Stimulated activated naive CD8-positive, alpha-beta T cell treated with anti-CD3 and anti-CD28 coated beads, Interleukin-15, amount 100 ng/mL, for 72 hours (primary cell): ENCODE results near the gene RAB27A.
A peak's percentile ranks its signal among the peaks of the same experiment; 100 is the strongest.

Experiments used
- ATAC-seq: fragments of 150-1000 bp; cut with Tn5 transposase; 2 replicates; pipeline ENCODE4 v1.10.0; 2021; ENCODE audit warnings: mild to moderate bottlenecking, moderate library complexity
- DNase-seq, 2 donors: peaks; one replicate each; pipeline ENCODE4 v3.0.0; 2021 to 2022
- H3K27ac Mint-ChIP-seq, 2 donors: one replicate each; pipeline ENCODE4 v1.8.0; 2022; ENCODE audit warnings: mild to moderate bottlenecking in 2 of 2, mixed read lengths in 2 of 2, moderate library complexity in 2 of 2
- H3K27me3 Mint-ChIP-seq: one replicate; pipeline ENCODE4 v1.8.0; 2022; ENCODE audit warnings: mixed read lengths
- H3K4me1 Mint-ChIP-seq: one replicate; pipeline ENCODE4 v1.8.0; 2022; ENCODE audit warnings: mild to moderate bottlenecking, mixed read lengths
- H3K4me3 Mint-ChIP-seq, 2 donors: one replicate each; pipeline ENCODE4 v1.8.0; 2022; ENCODE audit warnings: mild to moderate bottlenecking in 2 of 2, mixed read lengths in 2 of 2, moderate library complexity in 1 of 2
- H3K9me3 Mint-ChIP-seq, 2 donors: one replicate each; pipeline ENCODE4 v1.8.0; 2022; ENCODE audit warnings: mixed read lengths in 2 of 2

Gene RAB27A

GRCh38 chr15:55230953-55231352 is 58.7 kb downstream of the RAB27A start:
- Mint-ChIP-seq H3K4me3 (no peak overlapping the region), H3K9me3 (no peaks in the 10 kb centered on the region), H3K4me1 (peaks cover 26% of the 10 kb centered on the region), H3K27me3 (no peaks in the 10 kb centered on the region), H3K27ac (peak overlapping the region in 1 of 2 donors; percentile 19)
- ATAC-seq = no peak
- no peak for DNase-seq

- ATAC-seq (no peak), DNase-seq (no peak)
- peaks cover 34% of the 10 kb centered on the region for H3K4me1 Mint-ChIP-seq
- H3K27me3 Mint-ChIP-seq = no peaks in the 10 kb centered on the region
- H3K27ac Mint-ChIP-seq = peak overlapping the region in 1 of 2 donors; percentile 69
- no peak overlapping the region for H3K4me3 Mint-ChIP-seq
- no peaks in the 10 kb centered on the region for H3K9me3 Mint-ChIP-seq
Observed at GRCh38 chr15:55230051-55230670, 59.5 kb downstream of the RAB27A start.

- Mint-ChIP-seq H3K27me3 (no peaks in the 10 kb centered on the region), H3K27ac (no peak overlapping the region), H3K4me1 (peaks cover 68% of the 10 kb centered on the region)
Observed at GRCh38 chr15:55226127-55226526, 63.5 kb downstream of the RAB27A start.

GRCh38 chr15:55224892-55225291 is 64.7 kb downstream of the RAB27A start:
- H3K9me3 Mint-ChIP-seq = no peaks in the 10 kb centered on the region
- H3K27me3 Mint-ChIP-seq = no peaks in the 10 kb centered on the region
- peak in 1 of 2 donors; percentile 17 for DNase-seq
- peak; percentile 74 for ATAC-seq
- peak overlapping the region; percentile 15 to 28 for H3K4me3 Mint-ChIP-seq
- H3K27ac Mint-ChIP-seq = peak overlapping the region in 1 of 2 donors; percentile 13
- H3K4me1 Mint-ChIP-seq = peaks cover 66% of the 10 kb centered on the region

More at GRCh38 chr15:55226127-55226526, 63.5 kb downstream of the RAB27A start:
- no peak overlapping the region for H3K4me3 Mint-ChIP-seq
- H3K9me3 Mint-ChIP-seq = no peaks in the 10 kb centered on the region
- no peak for DNase-seq
- no peak for ATAC-seq

DNA sequence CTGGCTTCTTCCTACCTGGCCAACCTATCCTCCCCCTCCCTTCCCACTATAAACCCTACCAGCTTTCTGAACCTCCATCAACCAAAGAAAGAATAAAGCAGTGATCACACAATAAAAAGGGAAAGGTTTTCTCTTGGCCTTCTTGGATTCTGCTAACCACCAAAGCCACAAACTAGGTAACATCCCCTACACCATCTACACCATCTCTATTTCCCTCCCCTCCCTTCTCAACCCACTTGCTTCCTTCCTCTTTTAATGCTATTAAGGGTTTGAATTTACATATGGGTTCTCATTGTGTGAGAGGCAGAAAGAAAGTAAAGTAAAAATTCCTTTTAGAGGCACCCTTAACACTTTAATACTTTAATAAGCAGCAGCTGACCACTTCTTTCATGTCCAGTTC is 67.0 kb downstream of the RAB27A start:
- peak overlapping the region; percentile 60 to 69 for H3K4me3 Mint-ChIP-seq
- DNase-seq (no peak), ATAC-seq (no peak)
- H3K9me3 Mint-ChIP-seq = no peaks in the 10 kb centered on the region
- H3K27me3 Mint-ChIP-seq = no peaks in the 10 kb centered on the region
- peak overlapping the region; percentile 72 to 82 for H3K27ac Mint-ChIP-seq
- peaks cover 85% of the 10 kb centered on the region for H3K4me1 Mint-ChIP-seq

- Mint-ChIP-seq H3K4me3 (peak overlapping the region; percentile 60 to 69), H3K27me3 (no peaks in the 10 kb centered on the region), H3K27ac (peak overlapping the region; percentile 82 to 97), H3K9me3 (no peaks in the 10 kb centered on the region), H3K4me1 (peaks cover 84% of the 10 kb centered on the region)
- peak; percentile 86 for ATAC-seq
- DNase-seq = peak; percentile 39 to 64
Observed at GRCh38 chr15:55221090-55222011, 68.3 kb downstream of the RAB27A start.

DNA sequence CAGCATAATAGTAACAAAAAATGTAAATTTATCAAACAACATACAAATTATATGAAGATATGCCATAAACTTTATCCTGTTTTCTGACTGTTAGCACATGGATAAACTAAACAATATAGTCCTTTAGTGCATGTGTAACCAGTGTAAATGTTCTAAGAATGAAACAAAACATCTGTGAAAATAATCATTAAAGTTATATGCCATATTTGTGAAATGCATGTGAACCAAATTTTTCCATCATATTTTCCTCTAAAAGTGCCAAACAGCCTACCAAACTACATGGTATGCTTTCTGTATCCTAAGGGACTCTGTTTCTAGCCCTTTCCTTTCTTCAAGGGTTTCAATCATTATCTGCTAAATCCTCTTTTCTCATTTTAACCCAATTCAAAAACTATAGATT is 69.0 kb downstream of the RAB27A start:
- DNase-seq (no peak), ATAC-seq (no peak)
- H3K27ac Mint-ChIP-seq = peak overlapping the region; percentile 82 to 97
- no peaks in the 10 kb centered on the region for H3K27me3 Mint-ChIP-seq
- H3K4me3 Mint-ChIP-seq = peak overlapping the region; percentile 60 to 65
- H3K9me3 Mint-ChIP-seq = no peaks in the 10 kb centered on the region
- H3K4me1 Mint-ChIP-seq = peaks cover 76% of the 10 kb centered on the region

- DNase-seq (no peak), ATAC-seq (no peak)
- Mint-ChIP-seq H3K27ac (no peak overlapping the region), H3K4me1 (peaks cover 51% of the 10 kb centered on the region), H3K9me3 (no peaks in the 10 kb centered on the region), H3K4me3 (peak overlapping the region in 1 of 2 donors; percentile 6), H3K27me3 (no peaks in the 10 kb centered on the region)
Observed at GRCh38 chr15:55218056-55218455, 71.6 kb downstream of the RAB27A start.

DNA sequence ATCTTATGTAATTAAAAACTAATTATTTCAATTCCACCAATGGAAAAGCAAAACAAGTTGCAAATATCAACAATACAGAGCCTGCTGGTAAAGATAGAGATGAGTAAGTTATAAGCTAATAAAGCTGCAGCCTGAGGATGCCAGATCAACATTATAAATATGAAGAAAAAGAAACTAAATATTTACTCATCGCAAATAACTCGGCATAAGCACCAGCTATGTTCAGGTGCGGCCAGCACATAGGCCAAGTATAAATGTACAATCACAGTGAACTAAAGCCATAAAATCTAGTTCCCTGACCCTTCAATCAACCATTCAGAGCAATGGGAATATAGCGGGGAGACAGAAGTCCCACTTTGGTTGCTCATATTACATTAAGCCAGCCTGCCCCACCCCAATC is 85.1 kb downstream of the RAB27A start:
- H3K27me3 Mint-ChIP-seq = no peaks in the 10 kb centered on the region
- H3K4me3 Mint-ChIP-seq = no peak overlapping the region
- DNase-seq (no peak), ATAC-seq (no peak)
- no peaks in the 10 kb centered on the region for H3K4me1 Mint-ChIP-seq
- H3K9me3 Mint-ChIP-seq = peaks cover under 1 to 1% of the 10 kb centered on the region in 2 donors
- no peak overlapping the region for H3K27ac Mint-ChIP-seq

GRCh38 chr15:55202206-55202605 is 87.4 kb downstream of the RAB27A start:
- no peak for DNase-seq
- peaks cover 7 to 12% of the 10 kb centered on the region in 2 donors for H3K9me3 Mint-ChIP-seq
- no peaks in the 10 kb centered on the region for H3K27me3 Mint-ChIP-seq
- H3K4me1 Mint-ChIP-seq = peaks cover 5% of the 10 kb centered on the region
- no peak overlapping the region for H3K4me3 Mint-ChIP-seq
- no peak overlapping the region for H3K27ac Mint-ChIP-seq
- ATAC-seq = peak; percentile 20

DNA sequence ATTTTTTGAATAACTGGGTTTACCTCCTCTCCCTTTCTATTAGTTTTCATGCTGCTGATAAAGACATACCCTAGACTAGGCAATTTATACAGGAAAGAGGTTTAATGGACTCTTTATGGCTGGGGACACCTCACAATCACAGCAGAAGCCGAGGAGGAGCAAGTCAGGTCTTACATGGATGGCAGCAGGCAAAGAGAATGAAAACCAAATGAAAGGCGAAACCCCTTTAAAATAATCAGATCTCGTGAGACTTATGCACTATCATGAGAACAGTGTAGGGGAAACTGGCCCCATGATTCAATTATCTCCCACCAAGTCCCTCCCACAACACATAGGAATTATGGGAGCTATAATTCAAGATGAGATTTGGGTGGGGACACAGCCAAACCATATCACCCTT is 90.9 kb downstream of the RAB27A start:
- DNase-seq (no peak), ATAC-seq (no peak)
- Mint-ChIP-seq H3K27me3 (no peaks in the 10 kb centered on the region), H3K27ac (peak overlapping the region in 1 of 2 donors; percentile 60), H3K4me1 (peaks cover 5% of the 10 kb centered on the region), H3K9me3 (peaks cover 7 to 12% of the 10 kb centered on the region in 2 donors), H3K4me3 (peak overlapping the region in 1 of 2 donors; percentile 13)

DNA sequence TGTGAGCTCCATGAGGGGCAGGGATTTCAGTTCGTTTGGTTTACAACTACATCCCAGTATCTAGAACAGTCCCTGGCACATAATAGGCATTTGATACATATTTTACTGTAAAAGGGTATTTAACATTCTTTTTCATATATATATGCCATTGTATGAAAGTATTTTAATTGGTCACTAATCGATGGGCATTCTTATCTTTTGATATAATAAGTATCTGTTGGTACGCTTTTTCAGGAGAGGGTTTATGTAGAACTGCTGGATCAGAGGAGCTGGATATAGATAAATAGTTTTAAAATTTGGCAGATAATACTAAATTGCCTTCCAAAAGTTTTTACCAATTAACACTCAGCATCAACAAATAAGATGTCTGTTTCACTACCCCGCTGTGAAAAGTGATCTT is 91.9 kb downstream of the RAB27A start:
- Mint-ChIP-seq H3K4me1 (peaks cover 13% of the 10 kb centered on the region), H3K27ac (no peak overlapping the region), H3K9me3 (peaks cover 7 to 12% of the 10 kb centered on the region in 2 donors), H3K4me3 (no peak overlapping the region), H3K27me3 (no peaks in the 10 kb centered on the region)
- DNase-seq = no peak
- ATAC-seq = no peak

- H3K27ac Mint-ChIP-seq = no peak overlapping the region
- DNase-seq (no peak), ATAC-seq (peak; percentile 2)
- H3K4me3 Mint-ChIP-seq = no peak overlapping the region
- no peaks in the 10 kb centered on the region for H3K27me3 Mint-ChIP-seq
- H3K9me3 Mint-ChIP-seq = peaks cover 7 to 12% of the 10 kb centered on the region in 2 donors
- peaks cover 17% of the 10 kb centered on the region for H3K4me1 Mint-ChIP-seq
Observed at GRCh38 chr15:55197362-55197705, 92.3 kb downstream of the RAB27A start.

DNA sequence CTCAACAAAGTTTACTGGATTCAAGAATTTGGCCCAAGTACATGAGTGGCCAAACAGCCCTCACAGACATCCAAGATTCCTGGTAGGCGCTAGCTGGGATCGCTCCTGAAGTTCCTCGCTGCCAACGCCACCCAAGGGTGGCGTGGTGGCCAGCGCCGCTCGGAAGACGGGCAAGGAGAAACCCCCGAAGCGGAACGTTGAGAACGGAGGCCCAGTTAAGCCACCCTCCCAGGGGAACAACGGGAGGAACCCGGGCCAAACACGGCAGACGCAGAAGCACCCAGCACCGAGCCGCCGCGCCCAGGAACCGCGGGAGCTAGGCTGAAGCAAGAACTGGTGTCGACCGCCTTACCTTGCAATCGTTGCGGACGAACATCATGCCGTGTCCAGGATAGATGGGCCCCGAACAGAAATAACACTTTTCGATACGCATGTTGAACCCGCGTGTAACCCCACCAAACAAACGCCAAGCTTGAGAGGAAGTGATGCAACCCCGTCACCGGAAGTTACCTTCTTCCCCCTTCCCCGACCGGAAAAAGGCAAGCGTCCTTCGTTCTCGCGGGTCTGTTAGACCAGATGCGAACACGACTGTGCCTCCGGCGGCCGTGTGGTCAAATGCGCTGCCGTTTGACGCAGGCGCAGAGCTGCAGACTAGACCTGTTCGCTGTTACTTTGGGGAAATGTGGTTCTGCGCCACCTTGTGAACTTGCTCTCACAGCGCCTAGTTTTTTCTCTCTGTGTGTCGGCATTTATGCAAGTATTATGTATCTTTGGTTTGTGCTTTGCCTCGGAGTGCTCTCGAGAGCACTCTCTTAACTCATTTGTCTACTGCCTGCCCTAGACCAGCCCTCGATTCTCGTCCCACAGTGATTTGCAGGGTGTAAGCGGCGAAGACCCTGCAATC is 92.9 kb downstream of the RAB27A start, which contains the start of gene RSL24D1:
Gene RSL24D1 (minus strand): TSS at position 484 of the 904 bp plus-strand sequence. CDS start 51 bp downstream, at position 433.
- peak; percentile 98 for ATAC-seq
- Mint-ChIP-seq H3K27ac (no peak within 1 kb of the TSS), H3K9me3 (peaks cover 7 to 12% of the 10 kb centered on the region in 2 donors), H3K4me3 (no peak within 1 kb of the TSS), H3K4me1 (peaks cover 23% of the 10 kb centered on the region), H3K27me3 (no peaks in the 10 kb centered on the region)
- peak; percentile 92 to 96 for DNase-seq

DNA sequence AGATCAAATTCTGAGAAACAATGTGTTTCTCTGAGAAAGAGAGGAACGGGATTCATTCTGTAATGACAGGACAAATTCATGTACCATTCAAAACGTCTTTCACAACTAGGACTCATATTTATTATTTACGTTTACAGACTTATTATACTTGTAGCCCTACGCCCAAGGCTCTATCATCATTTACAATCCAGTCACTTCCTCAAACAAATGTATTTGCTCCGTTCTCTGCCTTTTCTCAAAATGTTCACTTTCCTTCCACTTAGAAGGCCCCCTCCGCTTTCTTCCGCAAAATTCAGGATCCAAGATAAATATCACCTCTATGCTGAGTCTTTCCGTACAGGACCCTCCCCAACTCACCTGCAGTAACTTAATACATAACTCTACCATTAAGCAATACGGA is 93.6 kb downstream of the RAB27A start:
- Mint-ChIP-seq H3K4me3 (no peak overlapping the region), H3K27me3 (no peaks in the 10 kb centered on the region), H3K4me1 (peaks cover 30% of the 10 kb centered on the region), H3K9me3 (peaks cover 7 to 12% of the 10 kb centered on the region in 2 donors), H3K27ac (no peak overlapping the region)
- no peak for DNase-seq
- ATAC-seq = no peak
